ENCODE data around the gene MRPL54.

MRPL54 gene

DNA sequence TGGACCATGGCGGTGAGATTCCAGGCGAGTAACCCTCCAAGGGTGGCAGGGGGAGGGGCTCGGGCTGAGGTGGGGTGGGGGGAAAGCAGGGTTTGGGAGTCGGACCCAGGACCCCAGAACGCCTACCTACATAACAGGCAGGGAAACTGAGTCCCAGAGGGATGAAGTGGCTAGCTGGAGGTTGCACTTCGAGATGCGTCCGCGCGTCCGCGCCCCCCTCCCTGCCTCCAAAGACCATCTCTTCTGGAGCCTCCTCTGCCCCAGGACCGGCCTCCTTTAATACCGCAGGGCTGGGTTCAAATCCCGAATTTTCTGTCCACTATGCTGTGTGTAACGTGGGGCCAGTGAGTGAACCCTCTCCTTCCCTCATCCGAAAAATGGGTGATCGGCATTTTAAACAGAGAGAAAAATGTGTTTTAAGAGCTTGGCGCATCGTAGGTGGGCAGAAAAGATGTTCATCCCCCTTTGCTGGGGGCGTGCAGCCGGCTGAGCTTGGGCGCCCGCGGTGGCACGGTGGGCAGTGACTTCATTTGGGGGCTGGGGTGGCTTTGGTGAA, 40.5 kb upstream of the MRPL54 start:
- no peak for DNase-seq (ENCODE audit: low read depth)
- TF ChIP-seq, protein P1, sequence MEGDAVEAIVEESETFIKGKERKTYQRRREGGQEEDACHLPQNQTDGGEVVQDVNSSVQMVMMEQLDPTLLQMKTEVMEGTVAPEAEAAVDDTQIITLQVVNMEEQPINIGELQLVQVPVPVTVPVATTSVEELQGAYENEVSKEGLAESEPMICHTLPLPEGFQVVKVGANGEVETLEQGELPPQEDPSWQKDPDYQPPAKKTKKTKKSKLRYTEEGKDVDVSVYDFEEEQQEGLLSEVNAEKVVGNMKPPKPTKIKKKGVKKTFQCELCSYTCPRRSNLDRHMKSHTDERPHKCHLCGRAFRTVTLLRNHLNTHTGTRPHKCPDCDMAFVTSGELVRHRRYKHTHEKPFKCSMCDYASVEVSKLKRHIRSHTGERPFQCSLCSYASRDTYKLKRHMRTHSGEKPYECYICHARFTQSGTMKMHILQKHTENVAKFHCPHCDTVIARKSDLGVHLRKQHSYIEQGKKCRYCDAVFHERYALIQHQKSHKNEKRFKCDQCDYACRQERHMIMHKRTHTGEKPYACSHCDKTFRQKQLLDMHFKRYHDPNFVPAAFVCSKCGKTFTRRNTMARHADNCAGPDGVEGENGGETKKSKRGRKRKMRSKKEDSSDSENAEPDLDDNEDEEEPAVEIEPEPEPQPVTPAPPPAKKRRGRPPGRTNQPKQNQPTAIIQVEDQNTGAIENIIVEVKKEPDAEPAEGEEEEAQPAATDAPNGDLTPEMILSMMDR (IDR thresholded peaks at IDR 0.05; ENCODE audit: low read depth, low read length, missing control alignments), result no peak
- H3K4me3 ChIP-seq (ENCODE audit: low read depth, low read length), result no peak overlapping the region

DNA sequence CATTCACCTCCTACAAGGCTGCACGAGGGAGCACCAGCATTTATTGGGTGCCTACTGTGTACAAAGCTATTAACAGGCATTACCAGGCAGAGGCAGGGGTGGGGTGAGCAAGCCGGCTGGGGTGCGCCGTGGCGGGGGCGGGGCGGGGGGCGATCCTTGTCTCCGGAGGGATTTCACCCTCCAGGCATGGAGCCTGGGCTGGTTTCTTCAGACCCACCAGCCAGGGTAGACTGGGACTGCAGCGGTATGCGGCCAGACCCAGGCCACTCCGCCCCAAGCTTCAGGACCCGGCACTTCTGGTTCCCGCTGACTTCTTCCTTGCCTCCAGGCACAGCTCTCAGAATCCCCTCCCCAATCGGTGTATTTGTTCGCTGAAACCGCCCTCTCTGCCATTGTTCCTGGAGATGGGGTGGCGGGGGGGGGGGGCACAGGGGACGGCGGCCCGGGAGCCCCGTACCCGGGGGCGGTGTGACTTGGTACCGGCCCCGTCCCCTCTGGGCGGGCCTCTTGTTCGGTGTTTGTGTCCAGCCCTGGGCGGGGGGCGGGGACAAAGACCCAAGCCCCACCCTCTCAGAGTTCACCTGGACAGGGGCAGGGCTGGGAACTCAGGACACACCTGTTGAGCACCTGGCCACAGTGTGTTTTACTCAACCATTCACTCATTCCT, 39.9 kb upstream of the MRPL54 start:
- TF ChIP-seq, protein P1 (IDR thresholded peaks at IDR 0.05; ENCODE audit: low read depth, low read length, missing control alignments), result no peak
- no peak overlapping the region for H3K4me3 ChIP-seq (ENCODE audit: low read depth, low read length)
- DNase-seq (ENCODE audit: low read depth), result no peak

DNA sequence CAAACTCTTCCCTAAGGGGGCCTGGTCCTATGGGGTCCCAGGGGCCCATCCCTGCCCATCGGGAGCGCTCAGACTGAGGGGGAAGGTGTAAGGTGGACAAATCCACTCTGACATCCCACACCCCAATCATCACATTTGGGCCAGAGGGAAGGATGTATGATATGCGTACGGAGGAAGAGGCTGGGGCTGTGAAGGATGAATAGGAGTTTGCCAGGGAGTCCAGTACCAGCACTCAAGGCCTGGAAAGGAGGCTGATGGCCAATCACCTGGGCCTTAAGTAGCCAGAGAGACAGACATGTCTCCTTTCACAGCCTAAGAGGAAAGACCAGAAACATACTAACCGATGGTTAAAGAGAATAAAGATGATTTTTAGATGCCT, 39.4 kb upstream of the MRPL54 start:
- no peak overlapping the region for H3K4me3 ChIP-seq (ENCODE audit: low read depth, low read length)
- TF ChIP-seq, protein P1 (IDR thresholded peaks at IDR 0.05; ENCODE audit: low read depth, low read length, missing control alignments), result no peak
- no peak for DNase-seq (ENCODE audit: low read depth)

DNA sequence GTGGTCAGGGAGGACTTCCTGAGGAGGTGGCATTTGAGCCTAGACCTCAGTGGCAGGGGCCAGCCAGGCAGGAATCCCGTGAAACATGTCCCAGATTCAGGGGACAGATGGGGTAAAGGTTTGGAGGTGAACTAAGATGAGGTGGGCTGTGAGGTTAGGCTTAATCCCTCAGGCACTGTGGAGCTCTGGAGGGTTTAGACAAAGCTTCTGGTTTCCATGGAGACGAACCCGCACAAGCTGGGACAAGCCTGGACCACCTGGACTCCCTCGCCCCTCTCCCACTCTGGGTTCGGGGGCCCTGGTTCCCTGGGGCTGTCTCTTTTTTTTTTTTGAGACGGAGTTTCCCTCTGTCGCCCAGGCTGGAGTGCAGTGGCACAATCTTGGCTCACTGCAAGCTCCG, 38.6 kb upstream of the MRPL54 start:
- no peak for DNase-seq (ENCODE audit: low read depth)
- H3K4me3 ChIP-seq (ENCODE audit: low read depth, low read length), result no peak overlapping the region
- TF ChIP-seq, protein P1 (IDR thresholded peaks at IDR 0.05; ENCODE audit: low read depth, low read length, missing control alignments), result no peak

DNA sequence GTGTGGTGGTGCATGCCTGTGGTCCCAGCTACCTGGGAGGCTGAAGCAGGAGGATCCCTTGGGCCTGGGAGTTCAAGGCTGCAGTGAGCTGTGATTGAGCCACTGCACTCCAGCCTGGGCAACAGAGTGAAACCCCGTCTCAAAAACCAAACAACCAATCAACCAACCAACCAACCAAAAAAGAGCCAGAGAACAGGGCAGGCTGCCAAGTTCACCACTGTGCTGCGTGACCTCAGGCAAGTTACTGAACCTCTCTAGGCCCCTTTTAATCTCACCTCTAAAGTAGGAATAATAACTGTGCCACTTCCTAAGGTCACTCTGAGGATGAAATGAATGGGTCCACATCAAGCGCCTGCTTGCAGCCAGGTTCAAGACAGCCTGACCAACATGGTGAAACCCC, 37.4 kb upstream of the MRPL54 start:
- H3K4me3 ChIP-seq (ENCODE audit: low read depth, low read length), result no peak overlapping the region
- DNase-seq (ENCODE audit: low read depth), result no peak
- TF ChIP-seq, protein P1 (IDR thresholded peaks at IDR 0.05; ENCODE audit: low read depth, low read length, missing control alignments), result no peak

DNA sequence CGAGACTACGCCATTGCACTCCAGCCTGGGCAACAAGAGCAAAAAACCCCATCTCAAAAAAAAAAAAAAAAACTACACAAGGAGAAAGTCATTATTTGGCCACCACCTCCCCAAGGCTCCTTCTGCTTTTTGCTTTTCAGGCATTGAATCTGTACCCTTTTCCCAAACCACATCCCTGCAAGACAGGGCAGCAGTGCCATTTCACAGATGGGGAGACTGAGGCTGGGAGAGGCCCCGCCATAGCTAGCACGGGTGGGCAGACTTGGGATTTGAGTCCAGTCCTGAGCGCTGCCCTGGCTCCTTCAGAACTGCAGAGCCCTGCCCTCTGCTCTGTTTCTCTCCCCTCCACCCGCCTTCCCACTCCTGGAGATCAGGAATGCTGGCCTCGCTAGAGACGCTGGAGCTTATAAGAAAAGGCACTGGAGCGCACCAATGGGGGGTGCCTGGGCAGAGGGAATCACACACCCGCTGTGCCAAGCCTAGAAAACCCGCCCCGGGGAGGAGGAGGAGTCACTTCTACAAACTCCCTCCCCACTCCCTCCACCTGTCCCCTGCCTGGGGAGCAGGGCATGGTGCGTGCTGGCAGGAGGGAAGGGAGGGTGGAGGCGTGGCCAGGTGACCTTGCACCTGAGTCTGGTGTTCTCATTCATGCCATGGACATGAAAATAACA, 36.7 kb upstream of the MRPL54 start:
- DNase-seq (ENCODE audit: low read depth), result no peak
- no peak overlapping the region for H3K4me3 ChIP-seq (ENCODE audit: low read depth, low read length)
- TF ChIP-seq, protein P1 (IDR thresholded peaks at IDR 0.05; ENCODE audit: low read depth, low read length, missing control alignments), result no peak
